K562 treated with DMSO at 1 percent for 4 hours (cell line): ENCODE data around the gene MTX1. TPM values are rescaled to one million over a fixed set of nuclear protein-coding genes. Genes with fewer than 3 reads are reported as not detected.

ENCODE experiments used
- total RNA-seq: library from RNA; unstranded; fragments of 300-600 nt; gene quantifications from 2 replicates; pipeline ENCODE4 v1.2.3, GENCODE V29; 2022; ENCODE audit not compliant: insufficient read depth

The MTX1 gene
- total RNA-seq, result 69.3 and 70.9 TPM in 2 replicates

GRCh38 chr1:155208541-155209311, at the start of gene MTX1:
MTX1 (plus strand) TSS chr1:155208695; CDS start chr1:155208805, 110 bp downstream.

GRCh38 chr1:155172732-155173477, 35.6 kb upstream of the MTX1 start, which contains the start of gene KRTCAP2:
KRTCAP2 (minus strand) TSS chr1:155173304; CDS start chr1:155173224, 80 bp downstream.

GRCh38 chr1:155173478-155174323, 34.8 kb upstream of the MTX1 start, which contains the start of gene TRIM46:
TRIM46 (plus strand) TSS chr1:155173849; CDS start chr1:155173967, 118 bp downstream.

GRCh38 chr1:155207806-155208540, 522 bp upstream of the MTX1 start, which contains the start of gene THBS3:
THBS3 (minus strand) TSS chr1:155207897; CDS start chr1:155207876, 21 bp downstream.

GRCh38 chr1:155255243-155256007, 46.9 kb downstream of the MTX1 start, which contains the start of gene ENTREP3:
ENTREP3 (minus strand) TSS chr1:155255483; CDS start chr1:155254877, 606 bp downstream.

GRCh38 chr1:155261852-155262673, 53.6 kb downstream of the MTX1 start, which contains the start of gene SCAMP3:
SCAMP3 (minus strand) TSS chr1:155262360; CDS start chr1:155262151, 209 bp downstream.

Other genes with a start within 250 kb of the MTX1 start
- 33.7 and 39.2 TPM in 2 replicates for gene PYGO2, start 246.9 kb upstream of the MTX1 start, total RNA-seq
- 39.1 and 42.7 TPM in 2 replicates for gene SHC1, start 237.9 kb upstream of the MTX1 start, total RNA-seq
- 495 and 528 TPM in 2 replicates for gene CKS1B, start 234.0 kb upstream of the MTX1 start, total RNA-seq
- 32.2 and 39.4 TPM in 2 replicates for gene FLAD1, start 225.4 kb upstream of the MTX1 start, total RNA-seq
- not detected in 2 replicates for gene LENEP, start 215.1 kb upstream of the MTX1 start, total RNA-seq
- gene ZBTB7B, start 205.9 kb upstream of the MTX1 start, total RNA-seq, result 27.9 and 35.5 TPM in 2 replicates
- not detected in 2 replicates for gene DCST2, start 174.9 kb upstream of the MTX1 start, total RNA-seq
- gene DCST1, start 174.9 kb upstream of the MTX1 start, total RNA-seq, result not detected in 2 replicates
- gene ADAM15, start 157.4 kb upstream of the MTX1 start, total RNA-seq, result 40.7 and 46.0 TPM in 2 replicates
- gene EFNA4, start 145.0 kb upstream of the MTX1 start, total RNA-seq, result 10.5 and 16.5 TPM in 2 replicates
- 3.1 and 5.9 TPM in 2 replicates for gene EFNA3, start 129.9 kb upstream of the MTX1 start, total RNA-seq
- gene EFNA1, start 80.8 kb upstream of the MTX1 start, total RNA-seq, result 5.1 and 5.9 TPM in 2 replicates
- 96.4 and 104 TPM in 2 replicates for gene SLC50A1, start 72.8 kb upstream of the MTX1 start, total RNA-seq
- 120 and 130 TPM in 2 replicates for gene DPM3, start 68.2 kb upstream of the MTX1 start, total RNA-seq
- 290 and 308 TPM in 2 replicates for gene KRTCAP2, start 35.4 kb upstream of the MTX1 start, total RNA-seq
- gene TRIM46, start 34.8 kb upstream of the MTX1 start, total RNA-seq, result 0.40 TPM in 1 of 2 replicates, not detected in the other
- gene THBS3, start 798 bp upstream of the MTX1 start, total RNA-seq, result 5.3 and 6.6 TPM in 2 replicates
- 30.0 and 43.2 TPM in 2 replicates for gene ENTREP3, start 46.8 kb downstream of the MTX1 start, total RNA-seq
- 109 and 131 TPM in 2 replicates for gene SCAMP3, start 53.7 kb downstream of the MTX1 start, total RNA-seq
- 28.5 and 34.6 TPM in 2 replicates for gene CLK2, start 64.8 kb downstream of the MTX1 start, total RNA-seq
- 3.2 and 4.2 TPM in 2 replicates for gene HCN3, start 68.8 kb downstream of the MTX1 start, total RNA-seq
- 25.1 and 25.8 TPM in 2 replicates for gene PKLR, start 92.7 kb downstream of the MTX1 start, total RNA-seq
- 237 and 248 TPM in 2 replicates for gene FDPS, start 100.2 kb downstream of the MTX1 start, total RNA-seq
- 40.3 and 62.8 TPM in 2 replicates for gene RUSC1, start 112.2 kb downstream of the MTX1 start, total RNA-seq